Lower leg skin (tissue), 3 donors: ENCODE results near the gene DENND5A.

Source experiments
- POLR2A ChIP-seq, 2 donors: fragments of 450-650 bp; IDR thresholded peaks; one replicate each; pipeline ENCODE4 v1.6.1; 2016 to 2017; ENCODE audit warnings: antibody characterized with exemption in 2 of 2, mild to moderate bottlenecking in 1 of 2, moderate library complexity in 1 of 2
- TF ChIP-seq, protein P1 (sequence below), 3 donors: fragments of 450-650 bp; IDR thresholded peaks; one replicate each; pipeline ENCODE4 v1.5.1; 2016; ENCODE audit warnings: antibody characterized with exemption in 3 of 3, mild to moderate bottlenecking in 3 of 3, moderate library complexity in 2 of 3

DNA sequence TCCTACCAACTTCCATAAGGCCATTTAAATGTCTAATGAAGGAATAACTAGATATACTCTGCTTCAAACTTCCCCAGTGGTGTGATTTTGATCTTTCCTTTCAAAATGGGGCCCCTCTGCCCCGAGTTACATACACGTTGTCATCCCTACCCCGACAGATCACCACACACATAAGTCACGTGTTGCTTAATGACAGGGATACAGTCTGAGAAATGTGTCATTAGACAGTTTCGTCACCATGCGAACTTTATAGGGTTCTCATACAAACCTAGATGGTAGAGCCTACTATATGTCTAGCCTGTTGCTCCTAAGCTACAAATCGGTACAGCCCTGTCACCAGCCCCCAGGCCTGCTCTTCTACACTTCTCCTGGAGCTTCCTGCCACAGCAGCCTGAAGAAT is 124.0 kb downstream of the DENND5A start:
- TF ChIP-seq, protein P1, sequence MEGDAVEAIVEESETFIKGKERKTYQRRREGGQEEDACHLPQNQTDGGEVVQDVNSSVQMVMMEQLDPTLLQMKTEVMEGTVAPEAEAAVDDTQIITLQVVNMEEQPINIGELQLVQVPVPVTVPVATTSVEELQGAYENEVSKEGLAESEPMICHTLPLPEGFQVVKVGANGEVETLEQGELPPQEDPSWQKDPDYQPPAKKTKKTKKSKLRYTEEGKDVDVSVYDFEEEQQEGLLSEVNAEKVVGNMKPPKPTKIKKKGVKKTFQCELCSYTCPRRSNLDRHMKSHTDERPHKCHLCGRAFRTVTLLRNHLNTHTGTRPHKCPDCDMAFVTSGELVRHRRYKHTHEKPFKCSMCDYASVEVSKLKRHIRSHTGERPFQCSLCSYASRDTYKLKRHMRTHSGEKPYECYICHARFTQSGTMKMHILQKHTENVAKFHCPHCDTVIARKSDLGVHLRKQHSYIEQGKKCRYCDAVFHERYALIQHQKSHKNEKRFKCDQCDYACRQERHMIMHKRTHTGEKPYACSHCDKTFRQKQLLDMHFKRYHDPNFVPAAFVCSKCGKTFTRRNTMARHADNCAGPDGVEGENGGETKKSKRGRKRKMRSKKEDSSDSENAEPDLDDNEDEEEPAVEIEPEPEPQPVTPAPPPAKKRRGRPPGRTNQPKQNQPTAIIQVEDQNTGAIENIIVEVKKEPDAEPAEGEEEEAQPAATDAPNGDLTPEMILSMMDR (IDR thresholded peaks at IDR 0.05) = no peak
- TF ChIP-seq POLR2A (IDR thresholded peaks at IDR 0.05) = no peak
